Trophoblast cell (in vitro differentiated cells and primary cell): ENCODE results near the gene BCL11A.

Experiments used
- DNase-seq, 2 donors: peaks; one replicate each; pipeline ENCODE4 v3.0.0-alpha.2; 2016
- H2AFZ ChIP-seq: 2 replicates; pipeline ENCODE4 v1.6.1; 2013; ENCODE audit warnings: low read length, moderate library complexity, mild to moderate bottlenecking; ENCODE audit not compliant: insufficient read depth, poor library complexity
- H2AK5ac ChIP-seq: 2 replicates; pipeline ENCODE4 v1.6.1; 2013; ENCODE audit warnings: mild to moderate bottlenecking, low read length
- H2BK120ac ChIP-seq: 2 replicates; pipeline ENCODE4 v1.6.1; 2013; ENCODE audit warnings: low read length, mild to moderate bottlenecking, moderate library complexity; ENCODE audit not compliant: insufficient read depth, poor library complexity
- H2BK12ac ChIP-seq: 2 replicates; pipeline ENCODE4 v1.6.1; 2013; ENCODE audit warnings: mild to moderate bottlenecking, low read length, moderate library complexity
- H2BK5ac ChIP-seq: 2 replicates; pipeline ENCODE4 v1.6.1; 2013; ENCODE audit warnings: low read length, low read depth, moderate library complexity, mild to moderate bottlenecking; ENCODE audit not compliant: poor library complexity
- H3K14ac ChIP-seq: 2 replicates; pipeline ENCODE4 v1.6.1; 2013; ENCODE audit warnings: mild to moderate bottlenecking, low read length
- H3K18ac ChIP-seq: 2 replicates; pipeline ENCODE4 v1.6.1; 2013; ENCODE audit warnings: mild to moderate bottlenecking, low read length
- H3K23ac ChIP-seq: 2 replicates; pipeline ENCODE4 v1.6.1; 2013; ENCODE audit warnings: low read length
- H3K27ac ChIP-seq: 2 replicates; pipeline ENCODE4 v1.5.1; 2013; ENCODE audit warnings: low read depth, mild to moderate bottlenecking, inconsistent platforms, low read length, moderate library complexity
- H3K27me3 ChIP-seq: 2 replicates; pipeline ENCODE4 v1.6.1; 2013; ENCODE audit warnings: inconsistent platforms, mild to moderate bottlenecking, low read length, moderate library complexity; ENCODE audit not compliant: insufficient read depth
- H3K36me3 ChIP-seq, 2 experiments: 1 replicate in 1 of 2; 2 replicates in 1 of 2; pipeline ENCODE4 v1.6.1; 2013; ENCODE audit warnings: low read length in 2 of 2, mild to moderate bottlenecking in 2 of 2, moderate library complexity in 1 of 2; ENCODE audit not compliant: insufficient read depth in 2 of 2, control insufficient read depth in 1 of 2
- H3K4ac ChIP-seq: 2 replicates; pipeline ENCODE4 v1.6.1; 2013; ENCODE audit warnings: low read depth, mild to moderate bottlenecking, low read length, moderate library complexity
- H3K4me1 ChIP-seq, 2 experiments: 1 replicate in 1 of 2; 2 replicates in 1 of 2; pipeline ENCODE4 v1.6.1; 2013; ENCODE audit warnings: low read length in 2 of 2, mild to moderate bottlenecking in 2 of 2, moderate library complexity in 1 of 2; ENCODE audit not compliant: insufficient read depth in 2 of 2, control insufficient read depth in 1 of 2
- H3K4me2 ChIP-seq: 2 replicates; pipeline ENCODE4 v1.6.1; 2013; ENCODE audit warnings: inconsistent platforms, mild to moderate bottlenecking, low read length, moderate library complexity
- H3K4me3 ChIP-seq: 2 replicates; pipeline ENCODE4 v1.5.1; 2013; ENCODE audit warnings: mild to moderate bottlenecking, low read depth, low read length, inconsistent platforms
- H3K79me1 ChIP-seq: one replicate; pipeline ENCODE4 v1.6.1; 2013; ENCODE audit warnings: low read length
- H3K79me2 ChIP-seq: 2 replicates; pipeline ENCODE4 v1.6.1; 2013; ENCODE audit warnings: low read length, mild to moderate bottlenecking; ENCODE audit not compliant: control insufficient read depth, insufficient read depth, poor library complexity
- H3K9ac ChIP-seq: 2 replicates; pipeline ENCODE4 v1.6.1; 2013; ENCODE audit warnings: mild to moderate bottlenecking, low read length
- H3K9me3 ChIP-seq: 2 replicates; pipeline ENCODE4 v1.6.1; 2013; ENCODE audit warnings: low read depth, mild to moderate bottlenecking, control low read depth, inconsistent platforms, low read length; ENCODE audit not compliant: insufficient read depth
- H4K12ac ChIP-seq: 2 replicates; pipeline ENCODE4 v1.6.1; 2013; ENCODE audit warnings: low read depth, mild to moderate bottlenecking, low read length, moderate library complexity
- H4K8ac ChIP-seq: 2 replicates; pipeline ENCODE4 v1.6.1; 2013; ENCODE audit warnings: low read depth, mild to moderate bottlenecking, low read length, moderate library complexity
- H4K91ac ChIP-seq: one replicate; pipeline ENCODE4 v1.6.1; 2013; ENCODE audit warnings: low read depth, mild to moderate bottlenecking, low read length, moderate library complexity
- WGBS: extraction: QIAGEN DNeasy Blood & Tissue Kit; methylation state at CpG from one replicate; pipeline ENCODE4 v1.1.7; 2013; ENCODE audit warnings: missing lambda C conversion rate; ENCODE audit not compliant: insufficient read length, insufficient coverage; ENCODE audit errors: extremely low coverage; 5-methylcytosine and 5-hydroxymethylcytosine counted together

The BCL11A gene

DNA sequence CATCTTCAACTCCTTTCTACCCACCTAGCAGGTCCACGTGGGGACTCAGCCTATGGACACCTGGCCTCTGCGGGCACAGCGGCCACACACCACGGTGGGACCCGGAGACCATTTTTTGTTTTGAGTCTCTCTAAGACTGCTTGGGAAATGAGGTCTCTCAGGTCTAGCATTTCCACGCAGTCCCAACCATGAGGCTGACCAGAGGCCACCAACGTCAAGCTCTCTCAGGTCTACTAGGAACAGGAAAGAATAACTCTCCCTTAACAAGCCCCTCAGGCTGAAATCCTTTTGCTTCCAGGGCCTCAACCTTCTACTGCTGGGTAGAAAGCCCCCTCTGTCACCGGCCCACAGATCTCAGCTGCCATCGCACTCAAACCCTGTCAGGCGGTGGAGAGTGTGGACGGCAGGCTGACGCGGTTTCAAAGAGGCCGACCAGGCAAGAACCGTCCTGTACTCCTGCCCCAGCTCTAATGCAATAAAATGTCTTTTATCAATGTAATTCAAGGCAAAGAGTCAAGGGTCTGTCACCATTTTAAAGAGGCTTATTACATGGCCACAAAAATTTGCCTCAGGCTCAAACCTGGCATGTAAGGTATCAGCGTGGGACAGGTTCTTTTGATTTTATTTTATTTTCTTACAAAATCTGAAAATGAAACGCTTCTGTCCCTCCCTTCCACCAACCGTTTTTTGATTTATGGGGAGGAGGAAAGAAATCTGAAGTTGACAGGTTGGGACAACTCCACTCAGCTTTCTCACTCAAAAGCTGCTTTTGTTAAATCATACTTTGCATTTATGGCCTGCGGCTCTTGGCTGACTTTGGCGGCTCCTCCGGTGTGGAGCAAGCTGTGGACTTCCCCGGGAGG, 74.0 kb downstream of the BCL11A start:
- Histone ChIP-seq H3K79me1 (peaks cover 13% of the 10 kb centered on the region), H3K4me3 (no peak overlapping the region), H2BK120ac (no peak overlapping the region), H3K4me1 (peaks cover 18 to 30% of the 10 kb centered on the region in 2 experiments), H3K4me2 (no peak overlapping the region), H3K79me2 (peaks cover 2% of the 10 kb centered on the region), H3K23ac (no peak overlapping the region), H3K18ac (peak overlapping the region; percentile 3), H3K36me3 (no peaks in the 10 kb centered on the region), H4K12ac (no peak overlapping the region), H3K14ac (peak overlapping the region; percentile 60), H3K27ac (peak overlapping the region; percentile 6), H2BK5ac (no peak overlapping the region), H2AK5ac (peak overlapping the region; percentile 6), H4K91ac (peak overlapping the region; percentile 25), H2AFZ (no peak overlapping the region), H3K27me3 (no peaks in the 10 kb centered on the region), H3K9me3 (no peaks in the 10 kb centered on the region), H2BK12ac (peak overlapping the region; percentile 28), H3K9ac (no peak overlapping the region), H3K4ac (no peak overlapping the region), H4K8ac (peak overlapping the region; percentile 42)
- peak; percentile 38 to 73 for DNase-seq
- no CpG with 5 or more reads among the region's 22 CpGs for WGBS

DNA sequence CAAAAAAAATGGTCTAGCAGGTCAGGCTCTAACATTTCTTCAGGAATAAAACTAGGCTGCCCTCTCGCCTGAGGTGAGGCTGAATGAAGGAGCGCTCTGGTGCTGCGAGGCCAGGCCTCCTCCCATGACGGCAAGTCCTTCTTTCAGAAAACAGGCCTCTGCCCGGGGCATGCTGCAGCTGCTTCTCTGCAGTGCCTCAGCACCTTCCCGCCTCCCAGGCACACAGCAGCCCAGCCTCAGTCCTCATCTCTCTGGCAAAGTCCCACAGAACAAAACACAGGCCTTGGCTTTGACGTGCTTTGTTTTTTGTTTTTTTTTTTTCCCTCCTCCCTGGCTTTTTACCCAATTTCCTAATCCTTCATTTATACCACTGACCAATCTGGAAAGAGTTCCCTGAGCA, 74.8 kb downstream of the BCL11A start:
- Histone ChIP-seq H3K14ac (no peak overlapping the region), H3K4me2 (no peak overlapping the region), H2BK120ac (no peak overlapping the region), H3K9ac (no peak overlapping the region), H4K91ac (no peak overlapping the region), H4K12ac (no peak overlapping the region), H3K18ac (no peak overlapping the region), H3K4me3 (no peak overlapping the region), H3K27ac (no peak overlapping the region), H3K4me1 (peaks cover 13 to 25% of the 10 kb centered on the region in 2 experiments), H2AFZ (no peak overlapping the region), H4K8ac (no peak overlapping the region), H3K79me2 (peaks cover 2% of the 10 kb centered on the region), H3K36me3 (no peaks in the 10 kb centered on the region), H3K4ac (no peak overlapping the region), H3K27me3 (no peaks in the 10 kb centered on the region), H3K23ac (no peak overlapping the region), H2AK5ac (no peak overlapping the region), H2BK5ac (no peak overlapping the region), H3K9me3 (no peaks in the 10 kb centered on the region), H3K79me1 (peaks cover 10% of the 10 kb centered on the region), H2BK12ac (no peak overlapping the region)
- no peak for DNase-seq
- no CpG with 5 or more reads among the region's 7 CpGs for WGBS

DNA sequence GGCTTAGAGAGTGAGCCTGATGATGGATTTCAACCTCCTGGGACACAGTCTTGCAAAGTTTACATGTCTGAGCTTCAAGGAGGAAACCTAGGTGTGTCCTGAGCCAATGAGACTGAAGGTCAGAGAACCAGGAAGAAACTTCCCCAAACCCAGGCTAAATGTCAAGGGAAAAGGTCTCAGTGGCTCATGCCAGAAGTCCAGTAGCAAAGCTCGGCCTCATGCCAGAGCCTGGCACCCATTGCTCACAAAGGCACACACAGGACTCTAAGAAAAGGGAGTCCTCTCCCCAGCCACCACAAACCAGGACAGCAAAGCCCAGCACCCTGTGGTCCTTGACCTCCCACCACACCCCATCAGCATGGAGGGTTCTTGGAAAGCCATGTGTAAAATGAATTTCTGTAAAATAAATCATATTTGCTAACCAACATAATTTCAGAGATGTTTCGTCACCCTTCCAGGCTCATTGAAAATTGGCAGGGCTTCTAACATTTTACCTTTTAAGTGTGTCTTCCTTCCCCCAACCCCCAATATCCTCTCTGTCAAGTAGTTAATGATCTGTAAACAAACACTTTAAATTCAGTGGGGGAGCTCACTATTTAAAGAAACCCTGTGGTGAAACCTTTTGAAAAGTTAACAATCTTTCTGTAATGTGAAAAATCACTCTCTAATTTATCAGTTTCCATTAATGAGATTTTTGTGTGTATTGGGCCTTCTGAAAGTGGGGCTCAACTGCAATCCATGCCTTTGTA, 77.1 kb downstream of the BCL11A start:
- no CpG with 5 or more reads among the region's 2 CpGs for WGBS
- H3K4me1 ChIP-seq = peaks cover 13 to 16% of the 10 kb centered on the region in 2 experiments

DNA sequence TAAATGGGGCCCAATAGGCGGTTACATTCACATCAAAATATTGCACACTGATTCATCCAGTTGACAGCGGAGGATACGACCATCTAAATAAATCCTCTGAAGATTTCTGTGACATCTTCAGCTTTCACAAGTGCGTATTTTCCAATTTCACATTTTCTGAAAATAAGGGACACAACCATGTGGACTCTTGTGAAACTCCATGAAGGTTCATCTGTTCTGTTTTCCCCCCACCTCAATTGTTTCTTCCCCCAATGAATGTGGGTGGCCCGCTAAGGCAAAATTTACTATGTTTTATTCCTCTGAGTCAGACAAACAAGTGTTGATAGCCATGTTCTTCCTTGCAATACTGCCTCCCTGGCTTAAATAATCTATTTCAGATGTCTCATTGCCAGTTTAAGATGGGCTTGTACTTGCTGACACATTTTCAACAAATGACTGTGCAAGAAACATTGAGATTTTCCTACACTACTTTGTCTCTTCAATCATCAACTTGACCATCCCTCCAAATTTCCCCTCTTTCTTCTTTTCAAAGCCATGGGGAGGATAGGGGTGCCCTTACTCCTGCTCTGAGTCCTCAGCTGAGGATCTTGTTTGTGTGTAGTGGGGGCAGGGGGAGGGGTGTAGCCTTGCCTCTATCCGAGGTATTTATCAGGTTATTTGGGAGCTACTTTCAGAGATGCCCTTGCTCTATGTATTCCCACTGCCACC, 78.2 kb downstream of the BCL11A start:
- Histone ChIP-seq H3K14ac (no peak overlapping the region), H3K27me3 (no peaks in the 10 kb centered on the region), H3K79me2 (no peaks in the 10 kb centered on the region), H2BK5ac (no peak overlapping the region), H3K23ac (no peak overlapping the region), H4K8ac (no peak overlapping the region), H3K27ac (no peak overlapping the region), H2BK120ac (no peak overlapping the region), H3K9me3 (no peaks in the 10 kb centered on the region), H3K36me3 (peaks cover 0 to 2% of the 10 kb centered on the region in 2 experiments), H4K12ac (no peak overlapping the region), H3K79me1 (peaks cover 6% of the 10 kb centered on the region), H3K4me2 (no peak overlapping the region), H3K4me3 (no peak overlapping the region), H3K18ac (no peak overlapping the region), H3K4ac (no peak overlapping the region), H4K91ac (no peak overlapping the region), H2BK12ac (no peak overlapping the region), H3K9ac (no peak overlapping the region), H2AFZ (no peak overlapping the region), H2AK5ac (no peak overlapping the region), H3K4me1 (peaks cover 15 to 16% of the 10 kb centered on the region in 2 experiments)
- WGBS = no CpG with 5 or more reads among the region's 6 CpGs
- DNase-seq = no peak

More for the DNA sequence above, 77.1 kb downstream of the BCL11A start:
- Histone ChIP-seq H3K4ac (no peak overlapping the region), H3K4me3 (no peak overlapping the region), H3K36me3 (peaks cover 0 to 2% of the 10 kb centered on the region in 2 experiments), H2BK5ac (no peak overlapping the region), H4K8ac (no peak overlapping the region), H2AFZ (no peak overlapping the region), H3K9ac (no peak overlapping the region), H3K27ac (no peak overlapping the region), H3K4me2 (no peak overlapping the region), H4K91ac (no peak overlapping the region), H3K79me2 (peaks cover 2% of the 10 kb centered on the region), H4K12ac (no peak overlapping the region), H3K18ac (no peak overlapping the region), H2AK5ac (no peak overlapping the region), H3K23ac (no peak overlapping the region), H3K27me3 (no peaks in the 10 kb centered on the region), H2BK12ac (no peak overlapping the region), H3K79me1 (peaks cover 8% of the 10 kb centered on the region), H2BK120ac (no peak overlapping the region), H3K14ac (no peak overlapping the region), H3K9me3 (no peaks in the 10 kb centered on the region)
- no peak for DNase-seq
